Measurements from ENCODE around the gene SLC35F2.
"Not testable (repeated sequence)": the region's sequence is repeated elsewhere in the genome, so short reads cannot be mapped to it uniquely, and the experiment has no call there.

The SLC35F2 gene

DNA sequence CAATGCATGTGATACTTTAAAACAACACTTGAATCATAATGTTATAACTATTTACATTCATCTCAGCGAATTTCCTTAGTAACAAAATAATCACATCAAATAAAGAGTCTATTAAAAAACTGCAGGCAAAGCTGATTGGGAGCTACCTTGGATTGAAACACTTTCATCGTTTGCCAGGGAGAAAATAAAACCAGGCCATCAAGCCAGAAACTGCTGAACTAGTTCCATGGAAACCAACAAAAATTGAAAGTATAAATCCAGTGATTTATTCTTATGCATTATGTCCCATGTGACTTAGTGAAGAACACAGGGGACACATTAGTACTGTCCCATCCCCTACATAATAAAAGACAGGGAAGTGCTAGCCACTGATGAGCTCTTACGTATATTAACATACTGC lies 21.7 kb downstream of the SLC35F2 start:
- peak; percentile 10 to 52 for DNase-seq

DNA sequence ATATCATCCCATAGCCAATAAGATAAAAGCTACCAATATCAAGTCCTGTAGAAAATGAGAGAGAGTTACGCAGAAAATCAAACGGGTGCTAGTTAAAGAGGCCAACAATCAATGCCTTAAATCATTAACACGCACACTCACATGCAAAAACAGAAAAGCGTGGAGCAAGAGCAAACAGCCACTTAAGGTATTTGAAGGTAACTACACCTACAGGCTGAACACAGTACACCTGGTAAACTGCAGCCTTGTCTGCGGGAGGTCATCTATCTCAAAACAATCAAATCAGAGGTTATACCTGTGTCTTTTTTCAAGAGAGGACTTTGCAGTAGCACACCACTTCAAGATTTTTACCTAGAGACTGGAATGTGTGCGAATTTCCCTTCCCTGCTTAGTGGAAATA lies 23.6 kb downstream of the SLC35F2 start:
- no peak for DNase-seq

DNA sequence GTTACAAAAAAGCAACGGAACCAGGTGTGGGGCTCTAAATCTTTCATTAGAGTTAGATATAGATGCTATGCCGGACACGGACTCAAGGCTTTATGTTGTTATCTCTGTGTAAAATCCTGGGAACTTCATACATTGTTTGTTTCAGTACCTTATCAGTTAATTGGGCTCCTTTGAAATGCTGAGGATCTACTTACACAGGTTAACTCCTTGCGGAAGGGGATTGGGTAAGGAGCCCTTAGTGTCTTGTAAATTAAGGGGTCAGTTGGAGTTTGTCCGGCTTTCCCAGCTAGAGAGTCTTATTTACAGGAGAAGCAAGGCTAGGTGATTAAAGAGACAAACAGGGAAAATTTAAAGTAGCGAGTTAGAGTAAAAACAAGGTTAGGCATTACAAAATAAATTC lies 24.7 kb downstream of the SLC35F2 start:
- not testable (repeated sequence) for DNase-seq

DNA sequence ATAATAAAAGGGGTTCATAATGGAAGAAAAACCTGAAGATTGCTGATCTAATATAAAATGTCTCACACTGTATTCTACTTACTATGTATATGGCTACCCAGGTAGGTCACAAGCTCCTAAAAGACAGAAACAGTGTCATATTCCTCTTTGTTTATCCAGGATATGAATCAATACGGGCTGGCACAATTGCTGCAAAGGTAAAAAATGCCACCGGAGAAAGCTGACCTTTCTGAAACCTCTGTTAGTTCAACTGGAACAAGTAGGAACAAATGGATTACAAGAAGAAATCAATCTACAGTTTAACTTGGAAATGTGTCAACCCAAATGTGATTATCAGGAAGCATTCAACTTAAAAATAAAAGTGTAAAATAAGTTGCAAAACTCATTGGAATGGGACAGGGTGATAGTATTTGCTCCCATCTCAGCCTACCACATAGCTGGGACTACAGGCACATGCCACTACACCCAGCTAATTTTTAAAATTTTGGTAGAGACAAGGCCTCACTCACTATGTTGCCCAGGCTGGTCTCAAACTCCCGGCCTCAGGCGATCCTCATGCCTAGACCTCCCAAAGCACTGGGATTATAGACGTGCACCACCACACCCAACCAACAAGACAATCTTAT lies 27.6 kb downstream of the SLC35F2 start:
- DNase-seq = no peak

DNA sequence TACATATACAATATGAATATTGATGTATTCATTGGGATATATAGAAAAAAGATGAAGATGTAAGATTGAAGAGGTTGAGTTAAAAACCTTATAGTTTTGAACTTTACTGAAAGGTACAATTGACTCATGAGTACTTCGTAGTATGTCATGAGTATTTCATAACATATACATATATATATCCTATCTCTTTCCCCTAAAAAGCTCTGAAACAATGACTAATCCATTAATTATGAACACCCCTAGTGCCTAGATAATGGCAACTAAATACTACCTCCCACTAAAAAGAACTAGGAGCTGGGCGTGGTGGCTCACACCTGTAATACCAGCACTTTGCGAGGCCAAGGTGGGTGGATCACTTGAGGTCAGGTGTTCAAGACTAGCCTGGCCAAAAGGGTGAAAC lies 31.5 kb downstream of the SLC35F2 start:
- no peak for DNase-seq

DNA sequence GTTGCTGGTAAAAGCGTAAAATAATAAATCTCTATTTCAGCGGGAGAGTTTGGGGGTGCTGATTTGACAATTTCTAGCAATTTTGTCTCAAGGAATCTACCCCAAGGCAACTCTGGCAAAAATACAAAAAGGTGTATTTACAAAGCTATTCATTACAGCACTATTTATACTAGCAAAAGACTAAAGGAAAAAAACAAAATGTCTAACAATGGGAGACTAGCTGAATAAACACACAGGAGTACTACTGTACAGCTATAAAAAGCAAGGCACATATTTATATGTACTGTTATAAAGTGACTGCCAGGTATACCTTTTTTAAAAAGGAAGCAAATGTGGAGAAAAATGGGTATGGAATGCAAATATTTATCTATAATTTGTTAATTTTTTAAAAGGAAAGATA lies 32.7 kb downstream of the SLC35F2 start:
- no peak for DNase-seq

DNA sequence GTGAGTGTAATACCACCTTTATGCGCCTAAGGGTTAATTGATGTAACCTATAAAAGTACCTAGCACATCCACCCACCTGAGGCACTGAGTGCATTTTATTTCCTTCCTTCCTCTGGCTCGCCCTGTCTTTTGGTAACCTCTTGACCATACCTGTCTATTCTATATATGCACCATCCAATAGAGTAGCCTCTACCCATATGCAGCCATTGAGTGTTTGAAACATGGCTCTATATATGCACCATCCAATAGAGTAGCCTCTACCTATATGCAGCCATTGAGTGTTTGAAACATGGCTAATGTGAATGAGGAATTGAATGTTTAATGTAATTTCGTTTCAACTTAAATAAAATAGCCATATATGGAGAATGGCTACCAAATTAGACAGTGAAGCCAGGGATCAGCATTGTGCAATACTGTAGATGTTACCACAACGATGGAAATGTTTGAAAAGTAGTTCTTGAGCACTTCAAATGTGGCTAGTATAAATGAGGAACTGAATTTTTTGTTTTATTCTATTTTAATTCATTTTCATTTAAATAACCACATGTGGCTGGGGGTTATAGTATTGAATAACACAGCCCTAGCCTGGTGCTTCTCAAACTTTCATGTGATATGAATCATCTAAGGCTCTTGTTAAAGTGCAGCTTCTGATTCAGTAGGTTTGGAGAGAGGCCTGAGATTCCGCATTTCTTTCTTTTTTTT lies 33.8 kb downstream of the SLC35F2 start:
- no peak for DNase-seq

DNA sequence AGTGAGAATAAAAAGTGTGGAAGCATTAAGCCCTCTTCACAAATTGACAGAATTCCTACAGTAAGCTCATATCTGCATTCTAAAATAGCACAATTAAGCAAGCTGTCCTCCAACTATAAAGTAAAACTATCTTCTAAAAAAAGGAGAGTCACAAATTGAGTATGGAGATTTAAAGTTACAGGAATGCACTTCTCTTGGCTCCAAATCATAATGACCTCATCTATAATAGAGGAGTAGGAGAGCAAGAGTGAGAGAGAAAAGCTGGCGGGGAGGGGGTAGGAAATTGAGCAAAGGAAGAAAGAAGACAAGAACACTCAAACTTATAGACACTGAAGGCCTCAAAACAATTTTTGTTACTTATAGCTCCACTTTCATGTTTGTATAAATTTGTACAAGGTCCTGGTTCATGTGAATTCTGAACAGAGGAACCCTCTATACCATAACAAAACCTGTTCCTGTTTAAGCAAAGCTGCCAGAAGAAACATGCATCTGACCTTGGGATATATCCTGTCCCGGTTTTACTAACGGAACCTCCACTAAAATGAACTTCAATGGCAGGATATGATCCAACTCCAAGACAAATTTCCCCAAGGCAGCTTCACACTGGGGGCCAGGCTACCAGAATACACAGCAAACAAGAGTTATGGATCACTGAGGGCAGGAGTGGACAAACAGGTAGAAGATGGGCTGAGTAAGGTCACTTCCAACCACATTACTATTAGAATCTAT lies 37.2 kb downstream of the SLC35F2 start:
- no peak for DNase-seq

DNA sequence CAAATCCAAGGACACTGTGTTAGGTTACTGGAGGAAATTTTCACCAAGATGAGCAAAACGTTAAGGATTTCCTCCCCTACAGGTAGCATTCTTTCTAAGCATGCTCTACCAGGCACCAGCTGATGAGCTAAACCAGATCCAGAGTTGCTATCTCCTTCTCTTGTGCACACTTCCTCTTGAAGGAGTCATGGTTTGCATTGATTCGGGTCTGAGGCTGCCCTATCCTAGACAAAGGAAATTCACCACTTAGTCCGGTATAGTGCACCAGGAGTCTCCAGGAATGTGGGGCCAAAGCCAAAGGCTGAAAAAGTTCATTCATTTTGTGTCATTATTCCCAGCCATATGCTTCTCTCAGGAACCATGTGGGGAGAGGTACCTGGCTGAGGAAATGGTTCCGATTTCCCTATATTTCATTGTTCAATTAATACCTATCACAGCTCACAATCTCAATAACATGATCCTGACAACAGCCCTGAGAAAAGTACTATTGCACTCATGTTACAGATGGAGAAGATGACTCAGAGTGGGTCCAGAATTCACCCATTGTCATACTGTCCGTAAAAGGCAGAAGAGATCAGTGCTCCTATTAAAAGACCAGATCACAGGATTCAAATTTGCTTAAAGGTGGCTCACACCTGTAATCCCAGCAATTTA lies 39.1 kb downstream of the SLC35F2 start:
- DNase-seq = no peak

DNA sequence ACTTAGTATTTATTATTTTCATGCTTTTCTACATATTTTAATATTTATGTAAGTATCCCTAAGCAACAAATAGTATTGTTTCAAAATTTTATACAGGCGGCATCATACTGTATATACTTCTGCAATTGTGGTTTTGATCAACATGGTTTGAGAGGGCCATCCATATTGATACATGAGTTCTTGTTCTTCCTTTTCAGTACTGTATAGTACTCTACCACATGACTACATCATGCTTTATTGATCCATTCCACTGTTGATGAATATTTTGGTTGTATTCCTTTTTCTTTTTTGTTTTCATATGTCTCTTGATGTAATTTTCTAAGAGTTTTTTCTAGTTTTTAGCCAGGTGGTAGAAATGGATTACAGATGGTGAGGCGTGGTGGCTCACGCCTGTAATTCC lies 40.1 kb downstream of the SLC35F2 start:
- no peak for DNase-seq

DNA sequence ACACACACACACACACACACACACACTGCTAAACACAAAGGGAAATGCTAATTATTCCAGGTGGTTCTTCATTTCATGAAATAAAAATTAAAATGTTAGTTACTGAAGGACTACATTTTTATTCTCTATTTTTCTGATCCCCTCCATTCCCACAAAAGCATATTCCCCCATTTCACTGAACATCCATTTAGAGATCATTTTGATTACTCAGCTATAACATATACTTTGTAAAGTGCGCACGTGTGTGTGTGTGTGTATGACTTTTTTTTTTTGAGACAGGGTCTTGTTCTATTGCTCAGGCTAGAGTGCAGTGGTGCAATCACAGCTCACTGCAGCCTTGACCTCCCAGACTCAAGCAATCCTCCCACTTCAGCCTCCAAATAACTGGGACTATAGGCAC lies 42.6 kb downstream of the SLC35F2 start:
- DNase-seq = no peak

DNA sequence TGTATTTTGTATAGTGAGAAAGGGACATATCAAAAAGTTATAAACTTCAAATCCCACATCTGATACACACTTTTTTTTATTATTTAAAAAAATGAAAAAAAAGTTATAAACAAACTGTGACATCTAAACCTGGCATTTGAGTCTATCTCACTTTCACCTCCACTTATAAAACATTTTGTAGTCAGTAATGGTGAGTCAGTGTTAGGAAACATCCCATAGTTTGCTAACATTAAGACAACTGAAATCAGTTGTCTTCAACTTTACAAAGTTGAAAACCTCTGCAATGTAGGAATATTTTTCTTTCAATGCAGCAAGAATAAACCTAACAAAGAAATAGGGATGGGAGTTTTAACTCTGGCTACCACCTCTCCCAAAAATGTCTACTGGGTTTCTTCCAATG lies 47.7 kb downstream of the SLC35F2 start:
- DNase-seq = no peak

DNA sequence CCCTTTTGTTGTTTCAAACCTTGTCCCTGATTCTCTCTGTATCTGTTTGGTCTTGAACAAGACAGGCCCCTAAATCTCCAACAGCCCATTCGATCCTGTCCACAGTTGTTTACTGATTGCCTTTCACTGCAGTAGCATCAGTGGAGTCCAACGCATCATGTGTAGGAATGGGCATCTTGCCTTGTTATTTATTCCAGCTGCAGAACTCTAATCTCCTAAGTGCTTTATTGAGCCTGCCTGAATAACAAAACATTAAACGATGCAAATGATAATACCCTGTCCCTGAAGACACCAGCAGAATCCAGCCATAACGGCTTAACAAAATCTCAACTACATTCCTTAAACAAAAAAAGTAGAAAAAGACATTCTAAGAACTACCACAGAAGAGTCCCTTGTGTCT lies 50.1 kb downstream of the SLC35F2 start:
- no peak for DNase-seq

DNA sequence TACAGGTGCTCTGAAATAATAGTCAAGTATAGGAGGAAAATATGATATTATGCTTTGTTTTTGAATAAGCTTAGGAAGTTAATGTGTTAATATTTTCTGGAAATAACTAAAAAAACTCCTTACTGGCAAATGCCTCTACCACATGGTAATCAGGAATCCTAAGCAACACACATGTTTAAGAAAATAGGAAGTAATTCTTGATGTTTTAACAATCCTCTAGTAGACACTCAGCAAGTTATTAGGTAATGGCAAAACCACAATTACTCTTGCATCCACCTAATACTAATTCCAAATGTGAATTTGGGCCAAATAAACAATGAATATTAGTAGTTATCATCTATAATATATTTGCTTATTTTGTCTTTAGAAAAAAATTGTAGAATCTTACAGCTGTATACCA lies 53.6 kb downstream of the SLC35F2 start:
- no peak for DNase-seq

DNA sequence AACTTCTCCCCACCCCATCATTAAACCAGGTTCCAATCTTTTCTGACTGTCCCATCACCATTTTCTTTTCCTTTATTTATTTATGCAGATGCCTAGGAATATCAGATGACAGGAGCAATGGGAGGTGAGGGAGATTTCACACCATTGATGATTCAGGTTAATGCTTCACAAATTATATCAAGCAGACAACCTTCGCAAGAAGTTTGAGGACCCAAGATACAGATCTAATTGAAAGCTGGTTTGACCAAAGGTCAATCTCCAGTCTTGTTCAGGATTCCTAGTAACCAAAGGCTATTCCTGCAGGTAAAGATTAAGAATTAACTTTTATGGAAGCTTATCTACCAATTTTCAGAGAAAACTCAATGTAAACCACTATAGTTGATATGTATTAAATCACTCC lies 54.4 kb downstream of the SLC35F2 start:
- no peak for DNase-seq

DNA sequence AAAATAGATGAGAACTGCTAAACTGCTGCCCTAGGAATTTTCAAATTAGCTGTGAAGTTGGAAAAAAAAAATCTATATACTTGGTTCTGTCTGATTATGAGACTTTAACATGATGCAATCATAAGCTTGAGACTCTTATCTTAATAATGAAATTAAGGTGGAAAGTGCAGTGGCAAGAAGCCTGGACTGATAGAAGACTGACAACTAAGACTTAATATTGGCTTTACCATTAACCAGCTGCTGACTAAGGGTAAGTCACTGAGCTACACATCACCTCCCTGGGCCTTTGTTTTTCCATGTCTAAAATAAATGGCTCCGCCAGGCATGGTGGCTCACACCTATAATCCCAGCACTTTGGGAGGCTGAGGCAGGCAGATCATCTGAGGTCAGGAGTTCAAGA lies 56.9 kb downstream of the SLC35F2 start:
- no peak for DNase-seq

DNA sequence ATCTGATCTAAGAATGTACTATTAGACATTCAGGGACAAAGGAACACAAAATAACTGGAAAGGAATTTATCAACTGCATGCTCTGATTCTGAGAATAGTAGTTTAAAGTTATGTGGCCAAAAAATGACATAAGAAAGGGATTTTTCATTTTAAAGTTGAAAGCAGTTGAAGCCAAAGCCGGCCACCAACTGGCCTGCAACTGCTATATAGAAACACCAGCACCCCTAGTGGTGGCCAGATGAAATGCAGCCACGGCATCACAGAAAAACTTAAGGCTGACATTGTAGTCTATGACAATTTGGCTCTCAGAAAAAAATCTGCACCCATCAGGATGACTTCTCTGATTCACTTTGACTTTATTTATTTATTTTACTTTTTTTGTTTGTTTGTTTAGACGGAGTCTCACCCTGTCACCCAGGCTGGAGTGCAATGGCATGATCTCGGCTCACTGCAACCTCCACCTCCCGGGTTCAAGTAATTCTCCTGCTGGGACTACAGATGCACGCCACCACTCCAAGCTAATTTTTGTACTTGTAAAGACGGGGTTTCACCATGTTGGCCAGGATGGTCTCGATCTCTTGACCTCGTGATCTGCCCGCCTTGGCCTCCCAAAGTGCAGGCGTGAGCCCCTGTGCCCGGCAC lies 59.2 kb downstream of the SLC35F2 start:
- DNase-seq = peak; percentile 31 to 38

DNA sequence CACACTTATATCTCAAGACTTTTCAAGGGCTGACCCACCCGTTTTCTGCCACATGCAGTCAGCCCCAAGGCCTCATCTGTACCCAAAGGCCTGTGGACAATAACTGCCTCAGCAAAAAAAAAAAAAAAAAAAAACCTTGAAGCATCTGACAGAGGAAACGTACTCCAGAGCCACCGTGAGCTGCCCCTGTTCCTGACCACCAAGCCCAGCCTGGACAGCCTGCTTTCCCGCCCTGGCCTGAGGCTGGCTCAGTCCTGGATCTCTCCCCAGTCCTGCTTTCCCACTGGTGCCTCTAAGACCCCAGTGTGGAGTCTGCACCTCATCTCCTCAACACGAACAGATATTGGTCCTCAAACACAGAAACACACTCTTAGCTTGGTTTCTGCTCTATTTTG lies 66.5 kb downstream of the SLC35F2 start:
- no peak for DNase-seq

DNA sequence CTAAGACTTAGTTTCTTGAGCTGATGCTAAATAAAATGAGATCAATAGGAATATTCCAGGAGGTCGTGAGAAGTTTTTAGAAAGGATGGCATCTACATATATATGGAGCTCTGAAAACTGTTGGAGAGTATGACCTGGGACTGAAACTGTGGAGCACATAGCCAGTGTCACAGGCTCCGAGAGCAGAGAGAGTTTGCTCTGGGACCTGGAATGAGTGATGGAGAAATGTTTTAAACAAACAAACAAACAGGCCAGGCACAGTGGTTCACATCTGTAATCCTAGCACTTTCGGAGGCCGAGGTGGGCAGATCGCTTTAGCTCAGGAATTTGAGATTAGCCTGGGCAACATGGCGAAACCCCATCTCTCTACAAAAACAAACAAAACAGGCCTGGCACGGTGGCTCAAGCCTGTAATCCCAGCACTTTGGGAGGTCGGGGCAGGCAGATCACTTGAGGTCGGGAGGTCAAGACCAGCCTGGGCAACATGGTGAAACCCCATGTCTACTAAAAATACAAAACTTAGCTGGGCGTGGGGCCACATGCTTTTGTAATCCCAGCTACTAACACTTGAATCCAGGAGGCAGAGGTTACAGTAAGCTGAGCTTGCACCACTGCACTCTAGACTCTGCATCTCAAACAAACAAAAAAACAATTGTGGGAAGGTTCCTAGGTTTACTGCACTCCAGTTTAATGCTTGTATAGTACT lies 67.1 kb downstream of the SLC35F2 start:
- DNase-seq = no peak

DNA sequence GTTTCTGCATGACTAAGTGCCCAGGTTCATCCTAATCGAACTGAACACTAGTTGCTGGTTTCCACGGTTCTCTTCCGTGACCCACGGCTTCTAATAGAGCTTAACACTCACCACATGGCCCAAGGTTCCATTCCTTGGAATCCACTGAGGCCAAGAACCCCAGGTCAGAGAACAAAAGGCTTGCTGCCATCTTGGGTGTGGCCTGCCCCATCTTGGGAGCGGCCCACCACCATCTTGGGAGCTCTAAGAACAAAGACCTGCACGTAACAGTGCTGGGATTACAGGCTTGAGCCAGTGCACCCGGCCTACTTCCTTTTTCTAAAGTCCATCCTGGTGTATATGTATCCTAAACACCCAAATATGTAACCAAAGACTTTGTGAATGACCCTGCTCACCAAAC lies 68.8 kb downstream of the SLC35F2 start:
- no peak for DNase-seq

DNA sequence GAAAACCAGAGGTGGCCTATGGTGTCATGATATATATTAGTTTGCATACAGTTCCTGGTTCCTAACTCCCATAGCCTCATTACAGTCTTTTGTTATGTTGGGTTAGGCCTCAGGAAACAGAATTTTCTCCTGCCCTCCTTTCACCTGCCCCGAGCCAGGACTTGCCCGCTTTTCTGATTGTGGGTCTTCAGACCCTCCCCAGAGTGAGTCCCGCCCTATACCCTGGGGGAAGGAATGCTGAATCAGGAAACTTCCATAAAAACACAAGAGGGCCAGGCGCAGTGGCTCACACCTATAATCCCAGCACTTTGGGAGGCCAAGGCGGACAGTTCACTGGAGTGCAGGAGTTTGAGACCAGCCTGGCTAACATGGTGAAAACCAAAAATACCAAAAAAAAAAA lies 70.9 kb downstream of the SLC35F2 start:
- DNase-seq = no peak

DNA sequence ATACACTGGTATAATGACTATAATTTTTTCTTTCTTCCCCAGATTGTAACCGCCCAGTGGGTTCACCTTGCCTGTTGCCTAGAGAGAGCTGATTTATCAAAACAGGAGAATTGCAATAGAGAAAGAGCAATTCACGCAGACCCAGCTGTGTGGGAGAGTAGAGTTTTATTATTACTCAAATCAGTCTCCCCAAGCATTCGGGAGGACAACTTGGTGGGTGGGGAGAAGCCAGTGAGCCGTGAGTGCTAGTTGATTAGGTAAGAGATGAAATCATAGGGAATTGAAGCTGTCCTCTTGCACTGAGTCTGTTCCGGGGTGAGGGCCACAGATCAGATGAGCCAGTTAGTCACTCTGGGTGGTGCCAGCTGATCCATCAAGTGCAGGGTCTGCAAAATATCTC lies 73.2 kb downstream of the SLC35F2 start:
- DNase-seq = peak in 1 of 2 experiments; percentile 28

DNA sequence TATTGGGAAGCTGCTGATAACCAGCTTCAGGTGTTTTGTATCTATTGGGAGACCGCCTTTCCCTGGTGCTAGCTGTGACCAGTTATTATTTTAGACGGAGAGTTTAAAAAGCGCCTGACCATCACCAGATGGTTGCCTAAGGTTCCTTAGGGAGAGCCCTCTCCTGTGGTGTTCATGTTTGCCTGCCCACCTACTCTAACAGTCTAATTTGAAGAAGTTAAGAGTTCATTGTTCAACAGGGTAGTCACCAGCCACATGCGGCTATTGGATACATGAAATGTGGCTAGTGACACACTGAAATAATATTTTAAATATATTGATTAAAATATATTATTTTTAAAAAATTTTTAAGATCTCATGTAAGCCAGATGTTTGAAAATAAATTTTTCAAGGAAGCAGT lies 75.5 kb downstream of the SLC35F2 start:
- no peak for DNase-seq
